GM13976 (cell line): Measurements from ENCODE around the gene CCDC138.

Experiments used
- DNase-seq: peaks from one replicate; pipeline ENCODE4 v3.0.0; 2012; ENCODE audit warnings: low spot score
- in situ Hi-C: fragments of 300-500 bp; cut with MboI; formaldehyde crosslinking; loops from one replicate; pipeline ENCODE4 v1.12.0; 2022; ENCODE audit warnings: low sequenced_read_pairs, mixed read lengths, inconsistent platforms; ENCODE audit not compliant: unreplicated experiment
- TF ChIP-seq, protein P1 (sequence below): IDR thresholded peaks from 2 replicates; pipeline ENCODE4 v1.5.1; 2012; ENCODE audit warnings: borderline replicate concordance, mild to moderate bottlenecking; ENCODE audit not compliant: insufficient read depth; ENCODE audit errors: extremely low read depth, missing control alignments, control extremely low read depth

The CCDC138 gene

GRCh38 chr2:108889907-108890306 lies 103.3 kb downstream of the CCDC138 start:
- TF ChIP-seq, protein P1, sequence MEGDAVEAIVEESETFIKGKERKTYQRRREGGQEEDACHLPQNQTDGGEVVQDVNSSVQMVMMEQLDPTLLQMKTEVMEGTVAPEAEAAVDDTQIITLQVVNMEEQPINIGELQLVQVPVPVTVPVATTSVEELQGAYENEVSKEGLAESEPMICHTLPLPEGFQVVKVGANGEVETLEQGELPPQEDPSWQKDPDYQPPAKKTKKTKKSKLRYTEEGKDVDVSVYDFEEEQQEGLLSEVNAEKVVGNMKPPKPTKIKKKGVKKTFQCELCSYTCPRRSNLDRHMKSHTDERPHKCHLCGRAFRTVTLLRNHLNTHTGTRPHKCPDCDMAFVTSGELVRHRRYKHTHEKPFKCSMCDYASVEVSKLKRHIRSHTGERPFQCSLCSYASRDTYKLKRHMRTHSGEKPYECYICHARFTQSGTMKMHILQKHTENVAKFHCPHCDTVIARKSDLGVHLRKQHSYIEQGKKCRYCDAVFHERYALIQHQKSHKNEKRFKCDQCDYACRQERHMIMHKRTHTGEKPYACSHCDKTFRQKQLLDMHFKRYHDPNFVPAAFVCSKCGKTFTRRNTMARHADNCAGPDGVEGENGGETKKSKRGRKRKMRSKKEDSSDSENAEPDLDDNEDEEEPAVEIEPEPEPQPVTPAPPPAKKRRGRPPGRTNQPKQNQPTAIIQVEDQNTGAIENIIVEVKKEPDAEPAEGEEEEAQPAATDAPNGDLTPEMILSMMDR = no peak
- in situ Hi-C loops = no loop called here
- DNase-seq = no peak

- in situ Hi-C loops = no loop called here
- TF ChIP-seq, protein P1 = no peak
- DNase-seq = no peak
Measured at GRCh38 chr2:108893277-108893676, 106.7 kb downstream of the CCDC138 start.

DNA sequence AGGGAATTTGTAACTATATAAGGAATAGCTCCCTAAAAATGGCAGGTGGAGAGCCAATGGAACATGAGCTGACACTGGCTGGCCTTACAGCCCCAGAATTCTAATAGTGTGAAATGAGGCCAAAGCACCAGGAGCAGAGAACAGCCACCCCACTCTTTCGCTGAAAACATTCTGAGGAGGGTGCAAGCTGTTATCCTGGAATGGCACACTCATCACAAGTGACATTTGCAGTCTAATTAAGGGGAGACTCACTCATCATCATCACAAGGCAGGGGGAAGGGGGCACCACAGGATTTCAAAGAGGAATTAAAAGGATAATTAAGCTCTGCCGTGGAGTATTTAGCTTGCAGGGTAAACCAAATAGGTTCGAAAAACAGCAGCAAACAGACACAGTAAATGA lies 108.2 kb downstream of the CCDC138 start:
- TF ChIP-seq, protein P1 = no peak
- in situ Hi-C loops = no loop called here

DNA sequence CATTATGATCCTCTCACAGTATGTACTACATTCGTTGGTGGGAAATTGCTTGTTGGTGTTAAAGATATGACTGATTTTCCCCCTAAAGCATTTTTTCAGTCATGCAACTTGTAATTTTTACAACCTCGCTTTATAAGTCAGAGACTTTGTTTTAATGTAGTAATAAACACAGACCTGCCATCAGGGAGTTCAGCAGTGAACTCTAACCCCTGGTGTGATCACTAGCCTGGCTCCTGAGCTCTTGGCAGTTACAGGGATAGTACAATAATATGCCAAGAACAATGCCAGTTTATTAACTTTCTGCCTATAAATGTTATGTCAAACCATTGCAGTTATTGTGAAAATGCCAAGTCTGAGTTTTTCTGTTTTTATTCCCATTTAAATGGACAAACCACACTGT lies 108.6 kb downstream of the CCDC138 start:
- in situ Hi-C loops = no loop called here
- no peak for DNase-seq
- TF ChIP-seq, protein P1 = no peak

More for the DNA sequence above, 108.2 kb downstream of the CCDC138 start:
- DNase-seq = no peak

- in situ Hi-C loops = no loop called here
- TF ChIP-seq, protein P1 = no peak
- DNase-seq = no peak
Measured at GRCh38 chr2:108896741-108897140, 110.2 kb downstream of the CCDC138 start.

GRCh38 chr2:108898315-108899082 lies 111.9 kb downstream of the CCDC138 start:
- no peak for DNase-seq
- TF ChIP-seq, protein P1 = no peak
- in situ Hi-C loops = no loop called here
